Neural cell (in vitro differentiated cells): ENCODE results near the gene ZNF608. TPM values are rescaled to one million over a fixed set of nuclear protein-coding genes. Genes with fewer than 3 reads are reported as not detected.

Source experiments
- H2AFZ ChIP-seq: fragments of 200-600, 300-800 bp; sonication (generic), shearing (Covaris generic); 2 replicates; pipeline ENCODE4 v1.6.0; 2014; ENCODE audit warnings: low read depth, mild to moderate bottlenecking, antibody characterized with exemption, low read length, moderate library complexity
- H3F3A ChIP-seq: fragments of 200-600 bp; shearing (Covaris generic); 2 replicates; pipeline ENCODE4 v1.6.1; 2016; ENCODE audit warnings: mild to moderate bottlenecking, moderate library complexity, mixed read lengths, antibody characterized with exemption, low read length; ENCODE audit not compliant: insufficient read depth, poor library complexity, severe bottlenecking
- H3K27ac ChIP-seq: fragments of 200-600, 300-800 bp; sonication (generic), shearing (Covaris generic); 2 replicates; pipeline ENCODE4 v1.5.1; 2014; ENCODE audit warnings: mild to moderate bottlenecking, low read length, moderate library complexity
- H3K27me3 ChIP-seq: fragments of 300-800, 200-600 bp; sonication (generic), shearing (Covaris generic); 2 replicates; pipeline ENCODE4 v1.6.0; 2014; ENCODE audit warnings: mild to moderate bottlenecking, low read depth, low read length, moderate library complexity; ENCODE audit not compliant: insufficient read depth
- H3K36me3 ChIP-seq: fragments of 300-800, 200-600 bp; sonication (generic), shearing (Covaris generic); 2 replicates; pipeline ENCODE4 v1.5.1; 2014; ENCODE audit warnings: mild to moderate bottlenecking, antibody characterized with exemption, low read length, moderate library complexity; ENCODE audit not compliant: insufficient read depth
- H3K4me2 ChIP-seq: fragments of 300-800, 200-600 bp; sonication (generic), shearing (Covaris generic); 2 replicates; pipeline ENCODE4 v1.6.0; 2014; ENCODE audit warnings: mild to moderate bottlenecking, low read length
- H3K4me3 ChIP-seq: fragments of 300-800, 200-600 bp; sonication (generic), shearing (Covaris generic); 2 replicates; pipeline ENCODE4 v1.5.1; 2014; ENCODE audit warnings: mild to moderate bottlenecking, low read length, moderate library complexity
- H3K79me2 ChIP-seq: fragments of 200-600 bp; shearing (Covaris generic); replicated peaks from 2 replicates; pipeline ENCODE4 v1.6.0; 2014; ENCODE audit warnings: mild to moderate bottlenecking, low read length, moderate library complexity; ENCODE audit not compliant: insufficient read depth
- H3K9ac ChIP-seq: fragments of 300-800, 200-600 bp; sonication (generic), shearing (Covaris generic); 2 replicates; pipeline ENCODE4 v1.6.1; 2016; ENCODE audit warnings: mild to moderate bottlenecking, low read length, mixed read lengths
- H3K9me2 ChIP-seq: fragments of 200-600 bp; shearing (Covaris generic); 2 replicates; pipeline ENCODE4 v1.6.1; 2016; ENCODE audit warnings: mild to moderate bottlenecking, low read length, mixed read lengths; ENCODE audit not compliant: insufficient read depth
- H3K9me3 ChIP-seq: fragments of 200-600, 300-800 bp; sonication (generic), shearing (Covaris generic); 2 replicates; pipeline ENCODE4 v1.6.1; 2016; ENCODE audit warnings: mild to moderate bottlenecking, mixed run types, low read length, moderate library complexity, mixed read lengths
- H4K20me1 ChIP-seq: fragments of 200-600 bp; shearing (Covaris generic); 2 replicates; pipeline ENCODE4 v1.6.1; 2016; ENCODE audit warnings: mild to moderate bottlenecking, mixed run types; ENCODE audit not compliant: insufficient read depth
- CTCF ChIP-seq: fragments of 450-650 bp; IDR thresholded peaks from 2 replicates; pipeline ENCODE4 v1.5.1; 2014; ENCODE audit warnings: antibody characterized with exemption, mild to moderate bottlenecking, moderate library complexity; ENCODE audit not compliant: poor library complexity, severe bottlenecking
- EP300 ChIP-seq: fragments of 450-650 bp; conservative IDR thresholded peaks from 2 replicates; pipeline ENCODE4 v1.6.1; 2014; ENCODE audit warnings: antibody characterized with exemption, mild to moderate bottlenecking, moderate library complexity; ENCODE audit not compliant: poor library complexity, severe bottlenecking
- EZH2 ChIP-seq: fragments of 200-600, 300-800 bp; shearing (Covaris generic), sonication (generic); IDR thresholded peaks from 2 replicates; pipeline ENCODE4 v1.6.1; 2014; ENCODE audit warnings: antibody characterized with exemption, low read length, borderline replicate concordance, mild to moderate bottlenecking; ENCODE audit not compliant: insufficient read depth, poor library complexity, severe bottlenecking
- MXI1 ChIP-seq: fragments of 450-650 bp; conservative IDR thresholded peaks from 2 replicates; pipeline ENCODE4 v1.6.1; 2014; ENCODE audit warnings: antibody characterized with exemption, mild to moderate bottlenecking; ENCODE audit not compliant: poor library complexity, severe bottlenecking
- POLR2AphosphoS5 ChIP-seq: IDR thresholded peaks from 2 replicates; pipeline ENCODE4 v1.6.1; 2012
- RAD21 ChIP-seq: fragments of 450-650 bp; conservative IDR thresholded peaks from 2 replicates; pipeline ENCODE4 v1.6.1; 2014; ENCODE audit warnings: antibody characterized with exemption, mild to moderate bottlenecking, moderate library complexity
- REST ChIP-seq: IDR thresholded peaks from 2 replicates; pipeline ENCODE4 v1.6.1; 2012; ENCODE audit warnings: borderline replicate concordance
- SMC3 ChIP-seq: fragments of 450-650 bp; conservative IDR thresholded peaks from 2 replicates; pipeline ENCODE4 v1.6.1; 2014; ENCODE audit warnings: antibody characterized with exemption, mild to moderate bottlenecking, moderate library complexity; ENCODE audit not compliant: poor library complexity
- TAF1 ChIP-seq: IDR thresholded peaks from 2 replicates; pipeline ENCODE4 v1.6.1; 2012; ENCODE audit warnings: low read depth
- polyA plus RNA-seq: library from polyadenylated mRNA; depleted of rRNA; stranded (reverse); fragments of >200 nt; gene quantifications from 2 replicates; pipeline ENCODE4 v1.2.3, GENCODE V29; 2014

ZNF608 gene
- polyA plus RNA-seq, 1 donor from 2014 or later, result 32.4 TPM

DNA sequence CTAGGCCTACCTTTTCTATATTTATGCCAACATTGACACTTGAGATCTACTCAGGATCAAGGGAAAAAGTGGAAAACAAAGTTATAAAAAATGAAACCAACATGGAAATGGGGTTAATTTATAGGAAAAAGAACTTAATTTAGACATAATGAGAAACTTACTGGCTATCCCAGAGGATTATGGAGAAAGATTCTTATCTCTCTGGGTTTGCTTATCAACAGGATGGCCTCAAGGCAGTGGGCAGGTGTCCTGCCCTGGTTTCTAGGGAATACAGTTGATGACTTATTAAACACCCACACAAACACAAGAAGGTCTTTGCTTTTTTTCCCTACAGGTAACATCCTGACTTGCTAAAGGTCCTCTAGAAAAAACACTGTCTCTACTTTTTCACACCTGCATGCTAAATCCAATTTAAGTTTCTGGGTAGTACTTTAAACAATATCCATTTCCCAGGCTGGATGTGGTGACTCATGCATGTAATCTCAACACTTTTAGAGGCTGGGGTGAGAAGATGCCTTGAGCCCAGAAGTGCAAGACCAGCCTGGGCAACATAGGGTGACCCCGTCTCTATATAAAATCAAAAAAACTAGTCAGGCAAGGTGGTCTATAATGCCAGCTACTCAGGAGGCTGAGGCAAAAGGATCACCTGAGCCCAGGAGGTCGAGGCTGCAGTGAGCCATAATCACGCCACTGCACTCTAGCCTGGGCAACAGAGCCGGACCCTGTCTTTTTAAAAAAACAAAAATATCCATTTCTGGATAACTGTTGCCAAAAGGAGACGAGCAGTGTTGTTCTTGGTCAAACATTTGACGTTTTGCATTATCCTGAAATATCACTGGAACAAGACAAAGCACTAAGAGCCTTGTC lies 6.6 kb upstream of the ZNF608 start:
- no peak overlapping the region for H2AFZ ChIP-seq
- no peak overlapping the region for H3K9ac ChIP-seq
- no peak overlapping the region for H3K4me3 ChIP-seq
- TF ChIP-seq SMC3 (no peak), RAD21 (no peak), MXI1 (no peak), POLR2AphosphoS5 (no peak), REST (no peak), EZH2 (no peak), TAF1 (no peak), CTCF (no peak), EP300 (no peak)
- no peaks in the 10 kb centered on the region for H3K79me2 ChIP-seq
- no peak overlapping the region for H3K4me2 ChIP-seq
- H4K20me1 ChIP-seq, result no peaks in the 10 kb centered on the region
- H3K9me3 ChIP-seq, result no peaks in the 10 kb centered on the region
- peaks cover 10% of the 10 kb centered on the region for H3F3A ChIP-seq
- no peaks in the 10 kb centered on the region for H3K9me2 ChIP-seq
- H3K27me3 ChIP-seq, result no peaks in the 10 kb centered on the region
- no peak overlapping the region for H3K27ac ChIP-seq
- H3K36me3 ChIP-seq, result no peaks in the 10 kb centered on the region

DNA sequence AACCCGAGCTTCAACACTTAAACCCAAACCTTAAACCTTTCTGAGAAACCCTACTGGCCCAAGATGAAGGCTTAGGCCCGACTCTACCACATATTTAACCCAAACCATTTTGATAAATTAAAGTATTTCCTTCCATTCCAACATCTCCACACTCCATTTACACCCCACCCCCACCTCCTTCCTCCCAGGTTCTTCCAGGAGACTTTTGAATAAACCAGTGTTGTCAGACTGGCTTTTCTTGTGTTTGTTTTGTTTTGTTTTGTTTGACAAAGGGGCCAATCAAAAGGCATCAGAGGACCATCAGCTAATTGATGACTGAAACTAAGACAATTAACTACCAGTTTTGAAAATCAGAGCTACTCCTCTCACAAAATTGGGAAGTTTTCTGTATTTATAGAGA lies 4.6 kb upstream of the ZNF608 start:
- Histone ChIP-seq H3K79me2 (peaks cover 2% of the 10 kb centered on the region), H3K27ac (no peak overlapping the region), H3K9ac (no peak overlapping the region), H3K36me3 (no peaks in the 10 kb centered on the region), H3F3A (peaks cover 10% of the 10 kb centered on the region), H3K9me3 (no peaks in the 10 kb centered on the region), H3K9me2 (no peaks in the 10 kb centered on the region), H3K4me2 (no peak overlapping the region), H3K27me3 (no peaks in the 10 kb centered on the region), H2AFZ (no peak overlapping the region), H4K20me1 (no peaks in the 10 kb centered on the region), H3K4me3 (no peak overlapping the region)
- TF ChIP-seq REST (no peak), CTCF (no peak), EZH2 (no peak), SMC3 (no peak), POLR2AphosphoS5 (no peak), MXI1 (no peak), RAD21 (no peak), EP300 (no peak), TAF1 (no peak)
